Loucy (cell line): ENCODE results near the gene MIA.

ENCODE experiments used
- H2AFZ ChIP-seq: fragments of 200-600 bp; sonication (generic); 2 replicates; pipeline ENCODE4 v1.6.0; 2016; ENCODE audit warnings: antibody characterized with exemption, mild to moderate bottlenecking, low read length, moderate library complexity
- H3F3A ChIP-seq: fragments of 200-600 bp; 2 replicates; pipeline ENCODE4 v1.6.0; 2016; ENCODE audit warnings: antibody characterized with exemption, low read depth, mild to moderate bottlenecking
- H3K27me3 ChIP-seq: fragments of 200-600 bp; sonication (generic); 2 replicates; pipeline ENCODE4 v1.6.1; 2014; ENCODE audit warnings: low read length, mild to moderate bottlenecking; ENCODE audit not compliant: insufficient read depth, poor library complexity, severe bottlenecking
- H3K36me3 ChIP-seq: fragments of 200-600 bp; sonication (generic); 2 replicates; pipeline ENCODE4 v1.6.1; 2016; ENCODE audit warnings: low read length; ENCODE audit not compliant: insufficient read depth
- H3K4me1 ChIP-seq: fragments of 200-600 bp; sonication (generic); 2 replicates; pipeline ENCODE4 v1.5.1; 2014; ENCODE audit warnings: low read length, mild to moderate bottlenecking; ENCODE audit not compliant: insufficient read depth, poor library complexity, severe bottlenecking
- H3K4me2 ChIP-seq: fragments of 200-600 bp; sonication (generic); 2 replicates; pipeline ENCODE4 v1.6.0; 2014; ENCODE audit warnings: antibody characterized with exemption, low read length, low read depth, mild to moderate bottlenecking; ENCODE audit not compliant: poor library complexity, severe bottlenecking
- H3K4me3 ChIP-seq: fragments of 200-600 bp; sonication (generic); 2 replicates; pipeline ENCODE4 v1.5.1; 2014; ENCODE audit warnings: low read length, mild to moderate bottlenecking, mixed read lengths; ENCODE audit not compliant: poor library complexity, severe bottlenecking
- H3K79me2 ChIP-seq: fragments of 200-600 bp; sonication (generic); 2 replicates; pipeline ENCODE4 v1.6.1; 2014; ENCODE audit warnings: low read length; ENCODE audit not compliant: insufficient read depth
- H3K9ac ChIP-seq: fragments of 200-600 bp; sonication (generic); 2 replicates; pipeline ENCODE4 v1.6.0; 2014; ENCODE audit warnings: mild to moderate bottlenecking, low read depth, low read length, moderate library complexity; ENCODE audit not compliant: poor library complexity, severe bottlenecking
- H3K9me2 ChIP-seq: fragments of 200-600 bp; sonication (generic); replicated peaks from 2 replicates; pipeline ENCODE4 v1.6.1; 2016; ENCODE audit warnings: low read depth, low read length, mixed read lengths
- H3K9me3 ChIP-seq: fragments of 200-600 bp; sonication (generic); 2 replicates; pipeline ENCODE4 v1.6.1; 2014; ENCODE audit warnings: mild to moderate bottlenecking, antibody characterized with exemption, low read length, low read depth; ENCODE audit not compliant: insufficient read depth
- H4K20me1 ChIP-seq: fragments of 200-600 bp; sonication (generic); 2 replicates; pipeline ENCODE4 v1.6.0; 2014; ENCODE audit warnings: antibody characterized with exemption, low read length, mild to moderate bottlenecking; ENCODE audit not compliant: insufficient read depth, poor library complexity, severe bottlenecking
- CTCF ChIP-seq: fragments of 200-600 bp; sonication (generic); conservative IDR thresholded peaks from 2 replicates; pipeline ENCODE4 v1.5.1; 2014; ENCODE audit warnings: mild to moderate bottlenecking, antibody characterized with exemption, low read length
- EZH2phosphoT487 ChIP-seq: fragments of 200-600 bp; IDR thresholded peaks from 2 replicates; pipeline ENCODE4 v1.6.1; 2018; ENCODE audit warnings: antibody characterized with exemption, mild to moderate bottlenecking, moderate library complexity, borderline replicate concordance

Gene MIA

GRCh38 chr19:40740747-40741146 lies 34.6 kb upstream of the MIA start:
- no peaks in the 10 kb centered on the region for H3K27me3 ChIP-seq
- TF ChIP-seq EZH2phosphoT487 = no peak
- no peak for TF ChIP-seq CTCF
- H3K9me2 ChIP-seq = no peaks in the 10 kb centered on the region
- H3K4me2 ChIP-seq = no peak overlapping the region
- no peak overlapping the region for H2AFZ ChIP-seq
- H3K9me3 ChIP-seq = no peaks in the 10 kb centered on the region
- no peak overlapping the region for H3K9ac ChIP-seq
- H3K79me2 ChIP-seq = no peaks in the 10 kb centered on the region
- no peaks in the 10 kb centered on the region for H3F3A ChIP-seq
- no peak overlapping the region for H3K4me3 ChIP-seq
- no peaks in the 10 kb centered on the region for H3K4me1 ChIP-seq
- H4K20me1 ChIP-seq = no peaks in the 10 kb centered on the region
- no peaks in the 10 kb centered on the region for H3K36me3 ChIP-seq

GRCh38 chr19:40741527-40742390 lies 33.6 kb upstream of the MIA start:
- Histone ChIP-seq H3K36me3 (no peaks in the 10 kb centered on the region), H3K9me2 (no peaks in the 10 kb centered on the region)

GRCh38 chr19:40742477-40742876 lies 32.8 kb upstream of the MIA start:
- Histone ChIP-seq H3K4me1 (no peaks in the 10 kb centered on the region), H4K20me1 (no peaks in the 10 kb centered on the region), H3K27me3 (no peaks in the 10 kb centered on the region), H3K9me3 (no peaks in the 10 kb centered on the region), H3K4me2 (no peak overlapping the region), H3K4me3 (no peak overlapping the region), H3K9ac (no peak overlapping the region), H3K36me3 (no peaks in the 10 kb centered on the region), H3F3A (no peaks in the 10 kb centered on the region), H3K9me2 (no peaks in the 10 kb centered on the region), H2AFZ (no peak overlapping the region), H3K79me2 (peaks cover under 1% of the 10 kb centered on the region; the same call in 1 of the 2 replicates)
- no peak for TF ChIP-seq CTCF
- no peak for TF ChIP-seq EZH2phosphoT487

More at GRCh38 chr19:40741527-40742390, 33.6 kb upstream of the MIA start:
- H3K4me1 ChIP-seq = no peaks in the 10 kb centered on the region
- no peak overlapping the region for H3K4me2 ChIP-seq
- H3K9ac ChIP-seq = no peak overlapping the region
- no peak for TF ChIP-seq EZH2phosphoT487
- TF ChIP-seq CTCF = no peak
- H3K4me3 ChIP-seq = no peak overlapping the region
- no peaks in the 10 kb centered on the region for H3K27me3 ChIP-seq
- H3K79me2 ChIP-seq = no peaks in the 10 kb centered on the region
- no peaks in the 10 kb centered on the region for H3K9me3 ChIP-seq
- H4K20me1 ChIP-seq = no peaks in the 10 kb centered on the region
- H3F3A ChIP-seq = no peaks in the 10 kb centered on the region
- no peak overlapping the region for H2AFZ ChIP-seq
